Activated T-helper 1 cell treated with anti-CD3 and anti-CD28 coated beads, Interleukin-2, amount 50 U/mL, for 16 hours (primary cell): ENCODE measurements around the gene ARHGAP26.
A peak's percentile ranks its signal among the peaks of the same experiment; 100 is the strongest.

Experiments
- DNase-seq, 2 donors: peaks; one replicate each; pipeline ENCODE4 v3.0.0-alpha.2; 2020; ENCODE audit warnings: low read depth in 1 of 2, low spot score in 1 of 2

The ARHGAP26 gene

GRCh38 chr5:143170977-143171376, 400.8 kb downstream of the ARHGAP26 start:
- DNase-seq: no peak

- no peak for DNase-seq
Measured at GRCh38 chr5:143172739-143173138, 402.6 kb downstream of the ARHGAP26 start.

DNA sequence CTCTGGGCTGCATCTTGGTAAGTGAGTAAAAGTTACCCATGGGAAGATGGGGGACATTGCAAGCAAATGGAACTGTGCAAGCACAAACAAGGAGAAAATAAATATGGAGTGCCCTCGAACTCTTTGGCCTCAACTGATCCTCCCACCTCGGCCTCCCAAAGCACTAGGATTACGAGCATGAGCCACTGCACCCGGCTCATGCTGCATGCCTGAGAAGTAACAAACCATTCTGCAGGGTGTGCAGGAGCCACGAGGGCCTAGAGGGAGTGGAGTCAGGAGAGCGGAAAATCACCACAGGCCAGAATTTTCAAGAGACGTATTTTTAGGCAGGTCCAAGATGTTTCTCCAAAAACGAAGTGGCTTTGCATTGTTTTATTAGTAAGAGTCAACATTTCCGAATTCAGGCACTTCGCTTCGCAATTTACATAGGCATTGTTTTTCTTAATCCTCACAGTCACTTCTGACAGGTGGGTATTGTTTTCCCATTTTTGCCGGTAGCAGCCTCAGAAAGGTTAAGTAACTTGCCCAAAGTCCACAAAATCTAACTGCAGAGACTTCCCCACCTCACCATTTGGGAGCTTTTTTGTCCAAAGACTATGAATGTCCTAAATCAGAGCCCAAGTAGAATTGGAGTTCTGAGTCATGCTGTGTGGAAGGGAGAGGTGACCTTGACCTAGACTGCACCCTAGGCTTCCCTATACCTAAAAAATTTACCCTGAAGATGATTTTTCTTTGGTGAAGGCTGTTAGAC, 403.1 kb downstream of the ARHGAP26 start:
- DNase-seq: no peak

DNA sequence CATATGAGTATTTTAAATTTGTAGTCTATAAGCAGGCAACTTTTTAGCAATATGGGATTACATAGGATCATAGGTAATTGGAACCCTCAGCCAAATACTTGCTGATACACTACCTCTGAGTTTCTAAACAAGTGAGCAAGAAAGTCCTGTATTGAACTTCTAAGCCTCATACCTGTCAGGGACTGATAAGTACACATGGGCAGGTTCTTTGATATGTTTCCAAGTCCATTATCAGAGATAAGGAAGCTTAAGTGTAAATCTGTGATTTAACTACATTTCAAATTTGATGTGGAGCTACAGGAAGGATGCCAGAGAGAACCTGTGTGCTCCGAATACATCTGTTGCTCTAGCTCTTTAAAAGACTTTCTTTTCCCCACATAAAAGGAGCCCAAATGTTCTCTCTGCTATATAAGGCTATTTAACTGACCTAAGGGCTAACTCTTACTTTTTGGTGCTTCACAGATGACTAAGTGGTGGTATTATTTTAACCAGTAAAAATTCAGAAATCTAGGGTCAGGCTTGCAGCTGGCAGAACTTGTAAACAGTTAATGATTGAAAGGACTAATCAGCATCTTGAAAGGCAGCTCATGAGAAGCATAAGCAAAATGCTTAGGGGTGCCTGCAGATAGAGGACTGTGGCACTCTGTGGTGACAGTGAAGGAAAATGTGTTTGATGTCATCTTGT, 404.7 kb downstream of the ARHGAP26 start:
- no peak for DNase-seq

DNA sequence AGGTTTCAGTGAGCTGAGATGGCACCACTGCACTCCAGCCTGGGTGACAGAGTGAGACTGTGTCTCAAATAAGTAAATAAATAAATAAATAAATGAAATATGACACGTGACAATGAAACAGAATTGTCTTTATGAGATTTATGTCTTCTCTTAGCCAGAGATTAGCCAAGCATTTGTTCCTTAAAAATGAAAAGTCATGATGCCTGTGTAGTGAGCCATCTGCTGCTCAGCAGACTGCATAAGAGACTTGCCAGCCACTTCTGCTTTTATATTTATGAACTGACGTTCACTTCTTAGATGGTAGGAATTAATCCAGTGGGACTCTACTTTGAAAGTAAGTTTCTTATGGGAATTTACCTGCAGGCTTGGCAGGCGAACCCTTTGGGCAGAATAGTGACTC, 405.9 kb downstream of the ARHGAP26 start:
- DNase-seq: no peak

DNA sequence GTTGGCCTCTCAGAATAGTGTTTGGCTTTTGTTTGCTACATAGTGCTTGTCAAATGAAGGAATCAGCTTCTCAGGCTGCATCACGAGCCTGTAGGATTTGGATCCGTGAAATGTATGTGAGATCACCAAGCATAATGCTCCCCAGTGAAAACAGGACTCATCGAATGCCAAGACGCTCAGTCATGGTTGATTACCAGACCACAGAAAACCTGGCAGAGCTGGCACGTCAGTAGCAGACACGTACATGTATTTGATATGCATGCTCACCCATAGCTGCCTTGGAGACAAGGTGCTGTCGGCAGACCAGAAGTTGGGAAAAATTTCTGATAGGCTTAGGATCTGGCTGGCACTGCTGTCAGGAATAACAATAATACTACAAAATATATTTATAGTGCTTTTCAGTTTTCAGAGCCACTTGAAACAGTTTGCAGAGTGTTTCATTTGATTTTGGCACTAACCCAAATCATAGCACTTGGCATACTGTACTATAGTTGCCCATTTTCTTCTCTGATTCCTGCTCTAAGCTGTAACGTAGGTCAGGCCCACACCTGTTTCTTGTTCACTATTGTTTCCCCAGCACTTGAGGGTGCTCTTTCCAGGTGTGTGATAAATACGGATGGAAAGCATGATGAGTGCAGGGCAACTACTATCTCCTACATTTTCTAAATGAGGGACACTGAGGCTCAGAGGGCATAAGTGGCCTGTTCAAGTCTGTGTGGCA, 407.2 kb downstream of the ARHGAP26 start:
- DNase-seq: no peak

GRCh38 chr5:143179126-143179740, 409.1 kb downstream of the ARHGAP26 start:
- DNase-seq: no peak

DNA sequence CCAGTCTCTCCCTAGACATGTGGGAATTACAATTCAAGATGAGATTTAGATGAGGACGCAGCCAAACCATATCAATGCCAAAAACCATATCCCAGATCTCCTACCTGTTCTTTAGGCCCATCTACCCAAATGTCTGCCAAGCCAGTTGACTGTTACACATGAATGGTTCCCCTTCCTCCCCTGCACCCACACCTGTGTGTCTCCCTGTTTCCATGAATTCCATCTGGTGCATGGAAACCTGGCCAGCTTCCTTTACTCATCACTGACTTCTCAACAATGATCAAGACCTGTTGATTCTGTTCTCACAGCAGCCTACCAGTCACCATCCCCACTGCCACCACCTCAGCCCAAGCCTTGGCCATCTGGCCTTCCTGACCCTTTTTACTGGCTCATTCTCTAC, 410.6 kb downstream of the ARHGAP26 start:
- no peak for DNase-seq

- DNase-seq: no peak
Measured at GRCh38 chr5:143181173-143181572, 411.0 kb downstream of the ARHGAP26 start.

GRCh38 chr5:143182106-143182505, 411.9 kb downstream of the ARHGAP26 start:
- DNase-seq: no peak

DNA sequence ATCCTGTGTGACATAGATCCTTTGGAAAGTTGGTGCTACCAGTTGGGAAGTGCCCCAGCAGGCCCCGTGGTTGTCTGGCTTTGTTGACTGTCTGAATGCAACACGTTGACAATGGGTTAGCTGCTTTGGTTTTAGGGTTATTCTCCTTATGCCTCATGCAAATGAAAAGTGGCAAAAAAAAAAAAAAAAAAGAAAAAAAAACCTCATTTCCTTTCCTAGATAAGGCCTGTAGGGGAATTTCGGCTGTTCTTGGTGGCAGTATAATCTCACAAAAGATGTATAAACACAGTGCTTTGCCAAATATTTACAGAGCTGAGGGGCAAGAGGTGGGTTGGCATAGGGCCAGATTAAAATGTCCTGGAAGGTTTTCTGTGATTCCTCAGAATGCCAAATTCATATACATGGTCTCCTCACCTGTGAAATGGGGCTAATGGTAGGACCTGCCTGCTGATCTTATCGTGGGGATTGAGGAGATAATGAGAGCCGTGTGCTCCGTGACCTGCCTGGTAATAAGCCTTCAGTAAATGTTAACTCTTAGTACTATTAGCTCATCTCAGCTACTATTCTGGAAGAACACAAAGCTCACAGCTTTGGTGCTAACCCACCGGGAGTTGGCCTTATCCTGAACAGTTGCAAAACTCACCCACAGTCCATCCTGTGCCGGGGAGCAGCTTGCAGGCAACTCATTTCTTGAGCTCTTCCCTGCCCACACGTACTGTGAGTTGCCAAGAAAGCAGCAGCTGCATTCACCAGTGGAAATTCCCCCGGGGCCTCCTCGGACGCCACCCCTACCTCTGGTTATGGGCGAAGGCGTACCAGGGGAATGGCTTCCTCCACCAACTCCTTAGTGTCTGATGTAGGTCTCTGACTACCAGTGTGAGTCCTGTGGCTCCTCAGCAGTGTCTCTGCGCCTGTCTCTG, 413.0 kb downstream of the ARHGAP26 start:
- DNase-seq: peak in 1 of 2 donors; percentile 33

- no peak for DNase-seq
Measured at GRCh38 chr5:143183989-143184388, 413.8 kb downstream of the ARHGAP26 start.

DNA sequence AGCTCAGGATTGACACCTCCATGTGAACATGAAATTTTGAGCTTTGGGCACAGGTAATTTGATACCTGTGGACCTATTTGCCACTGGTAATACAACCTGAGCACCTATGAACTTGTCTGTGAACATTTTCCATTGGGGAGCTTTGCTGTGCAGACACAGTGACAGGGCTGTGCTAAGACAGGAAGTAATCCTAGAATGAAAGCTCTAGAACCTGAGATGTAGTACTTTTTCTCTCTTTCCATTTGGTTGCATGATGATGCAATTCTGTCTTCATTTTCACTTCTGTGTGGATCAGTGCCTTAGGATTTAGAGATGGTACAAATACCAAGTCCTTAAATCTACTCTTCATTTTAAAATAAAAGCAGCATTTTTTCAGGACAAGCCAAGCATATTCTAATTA, 416.4 kb downstream of the ARHGAP26 start:
- DNase-seq: no peak

GRCh38 chr5:143187495-143187894, 417.3 kb downstream of the ARHGAP26 start:
- DNase-seq: no peak

- no peak for DNase-seq
Measured at GRCh38 chr5:143188083-143188482, 417.9 kb downstream of the ARHGAP26 start.

DNA sequence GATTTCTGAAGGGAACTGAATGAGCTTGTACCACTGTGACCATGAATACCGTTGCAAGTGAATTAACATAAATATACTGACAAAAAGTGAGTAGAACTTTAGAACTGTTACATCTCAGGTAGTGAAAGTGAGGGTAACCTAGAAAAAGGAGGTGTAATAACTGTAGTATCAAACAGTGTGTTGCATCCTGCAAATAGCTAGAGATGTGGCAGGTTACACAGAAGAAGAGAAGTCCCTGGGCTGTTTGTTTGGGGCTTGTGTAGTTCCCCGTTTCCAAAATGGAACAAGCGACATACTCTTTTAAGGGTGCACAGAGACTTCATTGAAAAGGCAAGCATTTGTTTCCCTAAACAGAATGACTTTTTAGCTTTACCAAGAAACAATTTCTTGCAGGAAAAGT, 418.5 kb downstream of the ARHGAP26 start:
- no peak for DNase-seq

- no peak for DNase-seq
Measured at GRCh38 chr5:143190260-143190810, 420.2 kb downstream of the ARHGAP26 start.

DNA sequence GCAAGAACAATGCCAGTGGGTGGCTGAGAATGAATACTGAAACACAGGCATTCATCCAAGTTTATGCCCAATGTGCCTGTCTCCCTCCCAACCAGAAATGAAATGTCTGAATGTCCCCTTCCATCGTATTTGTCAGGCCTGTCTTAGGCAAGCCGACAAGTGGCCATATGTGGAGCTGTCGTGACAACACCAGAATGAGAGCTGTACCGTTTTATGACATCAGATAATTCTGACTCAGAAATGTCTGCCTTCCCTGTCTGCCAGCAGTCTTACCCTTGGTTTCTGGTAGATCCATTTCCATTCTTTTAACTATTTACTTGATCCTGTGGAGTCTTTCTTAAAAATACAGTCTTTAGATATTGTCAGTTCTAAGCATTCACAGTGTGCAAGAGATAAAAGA, 421.5 kb downstream of the ARHGAP26 start:
- DNase-seq: no peak

DNA sequence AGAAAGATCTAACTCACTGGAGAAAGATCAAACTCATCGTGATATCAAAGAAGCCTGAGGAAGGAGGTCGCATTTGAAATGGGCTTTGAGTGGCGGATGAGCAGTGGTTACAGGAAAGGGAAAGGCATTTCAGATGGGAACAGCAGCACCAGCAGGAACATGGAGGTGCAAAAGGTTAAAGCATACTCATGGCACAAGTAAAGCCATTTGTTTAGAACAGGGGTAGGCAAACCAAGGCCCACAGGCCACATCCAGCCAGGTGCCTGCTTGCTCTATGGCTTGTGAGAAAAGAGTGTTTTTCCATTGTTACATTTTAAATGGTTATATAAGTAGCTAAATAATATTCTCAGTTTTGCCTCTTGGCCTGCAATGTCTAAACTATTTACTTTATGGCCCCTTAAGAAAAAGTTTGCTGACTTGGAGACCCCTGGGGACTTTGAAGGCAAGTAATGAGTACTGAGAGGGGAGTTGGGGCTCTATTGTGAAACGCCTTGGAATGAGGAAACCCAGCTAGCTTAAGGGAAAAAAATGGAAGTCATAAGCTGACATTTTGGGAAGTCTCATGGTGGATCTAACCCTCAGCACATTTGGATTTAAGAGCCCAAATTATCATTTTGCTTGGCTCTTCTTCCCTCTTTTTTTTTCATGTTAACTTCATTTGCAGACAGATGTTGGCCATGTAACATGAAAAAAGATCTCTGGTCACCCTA, 422.2 kb downstream of the ARHGAP26 start:
- no peak for DNase-seq

- no peak for DNase-seq
Measured at GRCh38 chr5:143194206-143194605, 424.0 kb downstream of the ARHGAP26 start.
